Mesothelial cell of epicardium (in vitro differentiated cells): ENCODE measurements around the gene WARS2. TPM values are rescaled to one million over a fixed set of nuclear protein-coding genes. Genes with fewer than 3 reads are reported as not detected.

ENCODE experiments used
- DNase-seq, 2 experiments: peaks; one replicate each; pipeline ENCODE4 v3.0.0; 2021; ENCODE audit warnings: low spot score in 2 of 2; ENCODE audit not compliant: unreplicated experiment in 2 of 2
- H3K27ac Mint-ChIP-seq: 2 replicates; pipeline ENCODE4 v1.8.0; 2021; ENCODE audit warnings: mixed read lengths
- H3K27me3 Mint-ChIP-seq: 2 replicates; pipeline ENCODE4 v1.8.0; 2021; ENCODE audit warnings: low read depth, mixed read lengths
- H3K36me3 Mint-ChIP-seq: 2 replicates; pipeline ENCODE4 v1.8.0; 2021; ENCODE audit warnings: mixed read lengths
- H3K4me1 Mint-ChIP-seq: 2 replicates; pipeline ENCODE4 v1.8.0; 2021; ENCODE audit warnings: mixed read lengths
- H3K4me3 Mint-ChIP-seq: 2 replicates; pipeline ENCODE4 v1.8.0; 2021; ENCODE audit warnings: mild to moderate bottlenecking, moderate library complexity, mixed read lengths
- H3K9me3 Mint-ChIP-seq: 2 replicates; pipeline ENCODE4 v1.8.0; 2021; ENCODE audit warnings: mixed read lengths
- total RNA-seq: library from RNA; stranded (reverse); gene quantifications from 3 replicates; pipeline ENCODE4 v1.2.1, GENCODE V29; 2021
- TF ChIP-seq, protein P1 (sequence below): fragments of 200-600 bp; sonication (generic); IDR thresholded peaks from one replicate; pipeline ENCODE4 v1.5.0; 2021; ENCODE audit warnings: antibody characterized with exemption; ENCODE audit not compliant: unreplicated experiment

WARS2 gene
- total RNA-seq, 1 donor from 2014 or later, result 18.7 TPM

DNA sequence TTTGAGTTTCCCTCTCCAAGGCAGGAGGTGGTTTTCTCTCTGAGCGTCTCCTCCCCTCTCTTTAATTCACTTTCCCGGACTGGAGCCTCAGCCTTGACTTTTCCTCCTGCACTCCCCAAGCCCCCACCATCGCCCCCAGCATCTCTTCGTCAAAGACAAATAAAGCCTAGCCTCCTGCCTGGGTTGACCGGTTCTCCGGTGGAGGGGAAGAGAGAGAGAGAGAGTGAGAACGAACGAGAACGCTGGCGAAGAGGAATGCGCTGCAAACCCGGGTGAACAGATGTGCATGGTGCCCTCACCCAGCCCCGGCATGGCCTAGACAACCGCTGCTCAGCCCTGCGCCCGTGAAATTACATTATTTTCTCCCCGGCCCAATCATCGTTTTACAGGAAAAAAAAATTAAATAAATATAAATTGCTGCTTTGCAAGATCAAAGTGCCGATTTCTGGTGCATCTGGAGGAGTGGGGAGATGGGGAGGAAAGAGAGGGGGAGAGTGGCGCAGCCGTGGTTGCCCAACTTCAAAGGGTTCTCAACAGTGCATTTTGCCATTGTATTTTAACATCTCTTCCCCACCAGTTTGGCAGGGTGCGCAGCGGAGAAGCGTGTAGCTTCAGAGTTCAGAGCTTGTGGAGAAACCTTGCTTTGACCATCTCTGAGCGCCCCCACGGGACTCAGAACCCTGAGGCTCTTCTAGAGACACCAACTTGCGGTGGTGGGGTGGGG lies 140.9 kb downstream of the WARS2 start:
- Mint-ChIP-seq H3K27me3 (peaks cover 99% of the 10 kb centered on the region), H3K27ac (no peak overlapping the region), H3K36me3 (no peaks in the 10 kb centered on the region), H3K4me1 (peaks cover 24% of the 10 kb centered on the region), H3K4me3 (peak overlapping the region; percentile 20), H3K9me3 (no peaks in the 10 kb centered on the region)
- DNase-seq, result no peak
- TF ChIP-seq, protein P1, sequence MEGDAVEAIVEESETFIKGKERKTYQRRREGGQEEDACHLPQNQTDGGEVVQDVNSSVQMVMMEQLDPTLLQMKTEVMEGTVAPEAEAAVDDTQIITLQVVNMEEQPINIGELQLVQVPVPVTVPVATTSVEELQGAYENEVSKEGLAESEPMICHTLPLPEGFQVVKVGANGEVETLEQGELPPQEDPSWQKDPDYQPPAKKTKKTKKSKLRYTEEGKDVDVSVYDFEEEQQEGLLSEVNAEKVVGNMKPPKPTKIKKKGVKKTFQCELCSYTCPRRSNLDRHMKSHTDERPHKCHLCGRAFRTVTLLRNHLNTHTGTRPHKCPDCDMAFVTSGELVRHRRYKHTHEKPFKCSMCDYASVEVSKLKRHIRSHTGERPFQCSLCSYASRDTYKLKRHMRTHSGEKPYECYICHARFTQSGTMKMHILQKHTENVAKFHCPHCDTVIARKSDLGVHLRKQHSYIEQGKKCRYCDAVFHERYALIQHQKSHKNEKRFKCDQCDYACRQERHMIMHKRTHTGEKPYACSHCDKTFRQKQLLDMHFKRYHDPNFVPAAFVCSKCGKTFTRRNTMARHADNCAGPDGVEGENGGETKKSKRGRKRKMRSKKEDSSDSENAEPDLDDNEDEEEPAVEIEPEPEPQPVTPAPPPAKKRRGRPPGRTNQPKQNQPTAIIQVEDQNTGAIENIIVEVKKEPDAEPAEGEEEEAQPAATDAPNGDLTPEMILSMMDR, result no peak

DNA sequence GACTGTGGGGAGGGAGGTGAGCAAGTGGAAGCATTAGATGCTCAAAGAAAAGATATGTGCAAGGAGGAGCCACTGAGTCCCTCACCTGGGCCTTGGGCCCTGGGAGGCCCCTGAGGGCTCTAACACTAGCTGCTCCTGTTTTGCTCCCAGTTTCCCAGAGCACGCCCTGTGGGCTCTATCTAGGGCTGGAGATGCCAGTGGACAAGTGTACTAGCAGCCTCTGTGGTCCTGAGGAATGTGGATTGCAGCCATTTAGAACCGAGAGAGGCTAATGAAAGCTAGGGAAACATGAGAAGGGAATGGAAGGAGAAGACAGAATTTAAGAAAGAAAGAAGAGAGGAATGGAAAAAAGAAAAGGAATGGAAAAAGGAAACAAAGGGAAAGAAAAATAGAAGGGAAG lies 142.3 kb downstream of the WARS2 start:
- no peak overlapping the region for H3K27ac Mint-ChIP-seq
- no peak overlapping the region for H3K4me3 Mint-ChIP-seq
- no peaks in the 10 kb centered on the region for H3K36me3 Mint-ChIP-seq
- peaks cover 99% of the 10 kb centered on the region for H3K27me3 Mint-ChIP-seq
- TF ChIP-seq, protein P1, result no peak
- no peak for DNase-seq
- H3K4me1 Mint-ChIP-seq, result peaks cover 24% of the 10 kb centered on the region
- H3K9me3 Mint-ChIP-seq, result no peaks in the 10 kb centered on the region

DNA sequence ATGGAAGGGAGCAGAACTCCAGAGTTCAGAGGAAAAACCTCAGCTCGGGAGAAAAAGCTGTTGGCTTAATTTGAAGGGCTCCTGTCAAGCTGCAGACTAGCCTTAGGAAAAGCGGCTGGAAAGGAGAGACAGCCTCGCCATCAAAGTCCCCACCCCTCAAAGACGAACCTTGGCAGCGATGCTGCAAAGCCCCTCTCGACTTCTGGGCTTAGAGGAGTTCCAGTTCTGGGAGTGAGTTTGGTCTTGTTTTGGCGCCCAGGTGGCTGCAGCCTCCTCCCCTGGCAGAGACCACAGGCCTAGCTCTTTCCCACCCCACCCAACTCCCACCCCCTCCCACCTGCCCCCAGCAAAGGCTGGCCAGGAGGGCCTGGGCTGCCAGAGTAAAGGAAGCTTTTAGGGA lies 143.2 kb downstream of the WARS2 start:
- no peak for DNase-seq
- TF ChIP-seq, protein P1, result no peak
- H3K27ac Mint-ChIP-seq, result no peak overlapping the region
- H3K4me1 Mint-ChIP-seq, result peaks cover 22% of the 10 kb centered on the region
- peaks cover 99% of the 10 kb centered on the region for H3K27me3 Mint-ChIP-seq
- H3K36me3 Mint-ChIP-seq, result peaks cover 2% of the 10 kb centered on the region
- H3K9me3 Mint-ChIP-seq, result no peaks in the 10 kb centered on the region
- H3K4me3 Mint-ChIP-seq, result no peak overlapping the region

DNA sequence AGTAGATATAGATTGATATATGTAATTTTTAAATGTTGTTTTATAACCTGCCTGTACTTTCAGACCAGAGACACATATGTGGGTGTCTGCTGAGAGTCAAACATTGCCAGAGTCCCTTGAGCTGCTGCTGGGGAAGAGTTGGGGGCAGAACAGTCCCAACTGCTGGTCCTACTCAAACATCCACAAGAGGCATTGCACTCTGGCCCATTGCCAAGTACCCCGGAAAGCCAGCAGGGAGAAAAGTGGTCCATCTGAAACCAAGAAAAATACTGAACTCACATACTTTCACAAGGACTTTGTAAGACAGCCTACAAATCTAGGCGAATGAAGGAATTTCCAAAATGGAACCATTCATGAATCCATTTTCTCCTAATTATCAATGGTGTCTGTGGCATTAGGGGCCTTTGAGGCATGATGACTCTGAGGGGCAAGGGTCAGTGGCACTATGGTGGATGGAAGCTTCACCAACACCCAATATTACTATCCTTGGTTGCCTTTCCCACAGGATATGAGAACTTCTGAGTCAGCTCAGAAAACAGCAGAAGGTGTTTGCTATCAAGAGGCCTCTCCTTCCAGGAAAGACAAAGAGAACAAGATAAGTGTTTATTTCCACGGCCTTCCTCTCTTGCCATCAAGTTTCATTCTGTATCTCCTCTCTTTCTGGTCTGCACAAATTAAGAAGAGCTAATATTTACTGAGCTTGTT lies 145.0 kb downstream of the WARS2 start:
- Mint-ChIP-seq H3K27ac (no peak overlapping the region), H3K36me3 (peaks cover 2% of the 10 kb centered on the region), H3K4me1 (peaks cover 12% of the 10 kb centered on the region), H3K27me3 (peaks cover 99% of the 10 kb centered on the region), H3K4me3 (no peak overlapping the region), H3K9me3 (no peaks in the 10 kb centered on the region)
- TF ChIP-seq, protein P1, result no peak
- no peak for DNase-seq

DNA sequence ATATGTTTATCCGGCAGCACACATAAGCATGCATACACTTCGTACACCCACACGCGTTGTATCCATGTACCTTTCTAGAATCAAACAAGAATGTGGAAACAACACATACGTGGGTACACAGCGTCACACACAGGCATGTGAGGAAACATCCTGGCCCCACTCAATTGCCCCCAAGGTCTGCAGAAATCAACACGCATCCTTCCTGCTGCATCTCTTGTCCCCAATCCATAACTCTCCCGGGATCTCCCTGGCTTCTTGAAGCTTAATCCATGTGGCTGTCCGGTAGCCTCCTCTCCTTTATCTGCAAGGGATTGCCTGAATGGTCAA lies 146.8 kb downstream of the WARS2 start:
- Mint-ChIP-seq H3K4me3 (no peak overlapping the region), H3K9me3 (no peaks in the 10 kb centered on the region), H3K36me3 (peaks cover 2% of the 10 kb centered on the region), H3K27me3 (peaks cover 99% of the 10 kb centered on the region), H3K4me1 (peaks cover 9% of the 10 kb centered on the region), H3K27ac (no peak overlapping the region)
- DNase-seq, result no peak
- TF ChIP-seq, protein P1, result no peak
